Astrocyte (in vitro differentiated cells and primary cell): ENCODE data around the gene C21orf58. TPM values are rescaled to one million over a fixed set of nuclear protein-coding genes. Genes with fewer than 3 reads are reported as not detected.

ENCODE experiments used
- DNase-seq: peaks from one replicate; pipeline ENCODE4 v3.0.0-alpha.2; 2010; ENCODE audit warnings: low read depth
- FAIRE-seq: peaks from 2 replicates; lab custom pipeline; 2011; peaks lifted over from hg19 to GRCh38; lab: Jason Lieb, UNC
- H2AFZ ChIP-seq: 2 replicates; pipeline ENCODE4 v1.6.0; 2012; ENCODE audit warnings: low read depth, low read length, inconsistent platforms
- H3K27ac ChIP-seq: 2 replicates; pipeline ENCODE4 v1.5.1; 2011; ENCODE audit warnings: low read depth, low read length, inconsistent platforms
- H3K27me3 ChIP-seq: 2 replicates; pipeline ENCODE4 v1.6.0; 2011; ENCODE audit warnings: low read length, inconsistent platforms; ENCODE audit not compliant: insufficient read depth
- H3K36me3 ChIP-seq: 2 replicates; pipeline ENCODE4 v1.5.1; 2011; ENCODE audit warnings: low read length, inconsistent platforms; ENCODE audit not compliant: insufficient read depth
- H3K4me1 ChIP-seq: 2 replicates; pipeline ENCODE4 v1.5.1; 2011; ENCODE audit warnings: low read length, inconsistent platforms; ENCODE audit not compliant: insufficient read depth
- H3K4me2 ChIP-seq: 2 replicates; pipeline ENCODE4 v1.6.0; 2012; ENCODE audit warnings: low read length, inconsistent platforms
- H3K4me3 ChIP-seq: 2 replicates; pipeline ENCODE4 v1.5.1; 2011; ENCODE audit warnings: low read depth, mild to moderate bottlenecking, low read length, inconsistent platforms; ENCODE audit not compliant: insufficient read depth
- H3K79me2 ChIP-seq: 2 replicates; pipeline ENCODE4 v1.6.0; 2012; ENCODE audit warnings: mild to moderate bottlenecking, low read length, inconsistent platforms; ENCODE audit not compliant: insufficient read depth
- H3K9ac ChIP-seq: 2 replicates; pipeline ENCODE4 v1.6.0; 2012; ENCODE audit warnings: mild to moderate bottlenecking, low read length, inconsistent platforms
- H3K9me3 ChIP-seq: 2 replicates; pipeline ENCODE4 v1.5.1; 2012; ENCODE audit warnings: low read depth, mild to moderate bottlenecking, low read length, inconsistent platforms; ENCODE audit not compliant: insufficient read depth
- H4K20me1 ChIP-seq: 2 replicates; pipeline ENCODE4 v1.6.0; 2012; ENCODE audit warnings: low read length, inconsistent platforms; ENCODE audit not compliant: insufficient read depth
- H3K27ac Mint-ChIP-seq: one replicate; pipeline ENCODE4 v1.8.0; 2021; ENCODE audit warnings: mild to moderate bottlenecking, mixed read lengths; ENCODE audit not compliant: unreplicated experiment
- H3K27me3 Mint-ChIP-seq: one replicate; pipeline ENCODE4 v1.8.0; 2021; ENCODE audit warnings: low read depth, mixed read lengths; ENCODE audit not compliant: unreplicated experiment
- H3K36me3 Mint-ChIP-seq: one replicate; pipeline ENCODE4 v1.8.0; 2021; ENCODE audit warnings: low read depth, mixed read lengths; ENCODE audit not compliant: unreplicated experiment
- H3K4me1 Mint-ChIP-seq: one replicate; pipeline ENCODE4 v1.8.0; 2021; ENCODE audit warnings: low read depth, mixed read lengths; ENCODE audit not compliant: unreplicated experiment
- H3K4me3 Mint-ChIP-seq: one replicate; pipeline ENCODE4 v1.8.0; 2021; ENCODE audit warnings: mild to moderate bottlenecking, moderate library complexity, mixed read lengths; ENCODE audit not compliant: unreplicated experiment
- H3K9me3 Mint-ChIP-seq: one replicate; pipeline ENCODE4 v1.8.0; 2021; ENCODE audit warnings: mild to moderate bottlenecking, mixed read lengths; ENCODE audit not compliant: unreplicated experiment
- CTCF ChIP-seq: IDR thresholded peaks from 2 replicates; pipeline ENCODE4 v1.5.1; 2011; ENCODE audit warnings: low read depth, mild to moderate bottlenecking, inconsistent platforms, low read length, moderate library complexity; ENCODE audit not compliant: insufficient read depth
- EZH2 ChIP-seq: IDR thresholded peaks from 2 replicates; pipeline ENCODE4 v1.6.1; 2012; ENCODE audit warnings: mild to moderate bottlenecking, low read length, inconsistent platforms; ENCODE audit not compliant: insufficient read depth
- total RNA-seq: library from RNA; stranded (reverse); gene quantifications from 2 replicates; pipeline ENCODE4 v1.2.1, GENCODE V29; 2021

C21orf58 gene
- total RNA-seq, 1 donor from 2014 or later, result 3.2 TPM

GRCh38 chr21:46295177-46295770 is 28.4 kb downstream of the C21orf58 start:
- FAIRE-seq, result no peak

GRCh38 chr21:46294647-46295176 is 29.0 kb downstream of the C21orf58 start:
- Mint-ChIP-seq H3K27ac (peak overlapping the region; percentile 41), H3K4me1 (peaks cover 5% of the 10 kb centered on the region), H3K9me3 (no peaks in the 10 kb centered on the region), H3K27me3 (peaks cover 2% of the 10 kb centered on the region), H3K4me3 (no peak overlapping the region), H3K36me3 (peaks cover 4% of the 10 kb centered on the region)
- peak overlapping the region; percentile 77 for H3K4me2 ChIP-seq
- DNase-seq, result peak; percentile 82
- peaks cover 7% of the 10 kb centered on the region for H3K79me2 ChIP-seq
- H3K36me3 ChIP-seq, result no peaks in the 10 kb centered on the region
- FAIRE-seq, result no peak
- peak overlapping the region; percentile 27 for H2AFZ ChIP-seq
- H3K4me1 ChIP-seq, result peaks cover 22% of the 10 kb centered on the region
- no peak for TF ChIP-seq CTCF
- no peak for TF ChIP-seq EZH2
- H4K20me1 ChIP-seq, result peaks cover 3% of the 10 kb centered on the region
- peak overlapping the region; percentile 57 for H3K9ac ChIP-seq
- H3K4me3 ChIP-seq, result no peak overlapping the region
- no peaks in the 10 kb centered on the region for H3K27me3 ChIP-seq
- peak overlapping the region; percentile 73 for H3K27ac ChIP-seq
- no peaks in the 10 kb centered on the region for H3K9me3 ChIP-seq

More at GRCh38 chr21:46295177-46295770, 28.4 kb downstream of the C21orf58 start:
- peaks cover 2% of the 10 kb centered on the region for H3K27me3 Mint-ChIP-seq
- TF ChIP-seq EZH2 (no peak), CTCF (no peak)
- H3K9me3 Mint-ChIP-seq, result no peaks in the 10 kb centered on the region
- peak; percentile 78 for DNase-seq
- peak overlapping the region; percentile 73 for H3K27ac ChIP-seq
- H3K9ac ChIP-seq, result peak overlapping the region; percentile 57
- H2AFZ ChIP-seq, result peak overlapping the region; percentile 27
- H3K4me3 ChIP-seq, result no peak overlapping the region
- H3K79me2 ChIP-seq, result peaks cover 4% of the 10 kb centered on the region
- H3K36me3 Mint-ChIP-seq, result peaks cover 4% of the 10 kb centered on the region
- H3K36me3 ChIP-seq, result no peaks in the 10 kb centered on the region
- H3K9me3 ChIP-seq, result no peaks in the 10 kb centered on the region
- H3K4me2 ChIP-seq, result peak overlapping the region; percentile 77
- peak overlapping the region; percentile 69 for H3K27ac Mint-ChIP-seq
- H4K20me1 ChIP-seq, result no peaks in the 10 kb centered on the region
- peaks cover 22% of the 10 kb centered on the region for H3K4me1 ChIP-seq
- H3K27me3 ChIP-seq, result no peaks in the 10 kb centered on the region
- H3K4me1 Mint-ChIP-seq, result peaks cover 5% of the 10 kb centered on the region
- no peak overlapping the region for H3K4me3 Mint-ChIP-seq

- Mint-ChIP-seq H3K36me3 (peaks cover 2% of the 10 kb centered on the region), H3K9me3 (no peaks in the 10 kb centered on the region), H3K27ac (no peak overlapping the region), H3K27me3 (no peaks in the 10 kb centered on the region), H3K4me1 (peaks cover 11% of the 10 kb centered on the region), H3K4me3 (no peak overlapping the region)
- TF ChIP-seq EZH2, result no peak
- no peak for TF ChIP-seq CTCF
- Histone ChIP-seq H3K27me3 (no peaks in the 10 kb centered on the region), H4K20me1 (peaks cover 4% of the 10 kb centered on the region), H3K79me2 (peaks cover 16% of the 10 kb centered on the region), H3K36me3 (no peaks in the 10 kb centered on the region), H3K9me3 (no peaks in the 10 kb centered on the region), H3K4me1 (peaks cover 19% of the 10 kb centered on the region), H3K9ac (no peak overlapping the region), H3K4me3 (no peak overlapping the region), H3K4me2 (no peak overlapping the region), H2AFZ (no peak overlapping the region), H3K27ac (no peak overlapping the region)
- FAIRE-seq, result no peak
- DNase-seq, result no peak
Observed at GRCh38 chr21:46291561-46291960, 32.1 kb downstream of the C21orf58 start.
